HG03460 (cell line): ENCODE measurements around the gene PNPLA8.
"Not testable (repeated sequence)": the region's sequence is repeated elsewhere in the genome, so short reads cannot be mapped to it uniquely, and the experiment has no call there.

Experiments
- ATAC-seq: cut with Tn5 transposase; IDR thresholded peaks from one replicate; pipeline ENCODE4 v1.9.1; 2021; ENCODE audit not compliant: unreplicated experiment

Gene PNPLA8, protein sequence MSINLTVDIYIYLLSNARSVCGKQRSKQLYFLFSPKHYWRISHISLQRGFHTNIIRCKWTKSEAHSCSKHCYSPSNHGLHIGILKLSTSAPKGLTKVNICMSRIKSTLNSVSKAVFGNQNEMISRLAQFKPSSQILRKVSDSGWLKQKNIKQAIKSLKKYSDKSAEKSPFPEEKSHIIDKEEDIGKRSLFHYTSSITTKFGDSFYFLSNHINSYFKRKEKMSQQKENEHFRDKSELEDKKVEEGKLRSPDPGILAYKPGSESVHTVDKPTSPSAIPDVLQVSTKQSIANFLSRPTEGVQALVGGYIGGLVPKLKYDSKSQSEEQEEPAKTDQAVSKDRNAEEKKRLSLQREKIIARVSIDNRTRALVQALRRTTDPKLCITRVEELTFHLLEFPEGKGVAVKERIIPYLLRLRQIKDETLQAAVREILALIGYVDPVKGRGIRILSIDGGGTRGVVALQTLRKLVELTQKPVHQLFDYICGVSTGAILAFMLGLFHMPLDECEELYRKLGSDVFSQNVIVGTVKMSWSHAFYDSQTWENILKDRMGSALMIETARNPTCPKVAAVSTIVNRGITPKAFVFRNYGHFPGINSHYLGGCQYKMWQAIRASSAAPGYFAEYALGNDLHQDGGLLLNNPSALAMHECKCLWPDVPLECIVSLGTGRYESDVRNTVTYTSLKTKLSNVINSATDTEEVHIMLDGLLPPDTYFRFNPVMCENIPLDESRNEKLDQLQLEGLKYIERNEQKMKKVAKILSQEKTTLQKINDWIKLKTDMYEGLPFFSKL

GRCh38 chr7:108525985-108526767 lies at the start of gene PNPLA8:
PNPLA8 (minus strand) TSS chr7:108526135; CDS start chr7:108515491, 10,644 bp downstream.
- ATAC-seq: peak; percentile 92

DNA sequence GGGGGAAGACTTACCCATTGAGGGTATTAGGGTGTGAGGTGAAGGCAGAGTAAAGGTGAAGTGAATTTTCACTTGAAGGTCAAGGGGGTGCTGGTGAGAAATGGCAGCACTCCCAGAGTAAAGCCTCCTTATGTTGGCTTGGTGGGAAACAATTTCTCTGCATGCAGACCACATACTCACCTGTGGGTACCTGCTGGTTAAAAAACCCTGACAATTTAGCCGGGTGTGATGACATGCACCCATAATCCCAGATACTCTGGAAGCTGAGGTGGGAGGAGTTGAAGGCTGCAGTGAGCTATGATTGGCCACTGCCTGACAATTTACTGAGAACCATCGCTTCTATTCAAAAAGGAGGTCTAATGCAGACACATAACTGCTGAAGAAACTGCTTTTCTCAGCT lies 49.2 kb upstream of the PNPLA8 start:
- ATAC-seq: no peak

DNA sequence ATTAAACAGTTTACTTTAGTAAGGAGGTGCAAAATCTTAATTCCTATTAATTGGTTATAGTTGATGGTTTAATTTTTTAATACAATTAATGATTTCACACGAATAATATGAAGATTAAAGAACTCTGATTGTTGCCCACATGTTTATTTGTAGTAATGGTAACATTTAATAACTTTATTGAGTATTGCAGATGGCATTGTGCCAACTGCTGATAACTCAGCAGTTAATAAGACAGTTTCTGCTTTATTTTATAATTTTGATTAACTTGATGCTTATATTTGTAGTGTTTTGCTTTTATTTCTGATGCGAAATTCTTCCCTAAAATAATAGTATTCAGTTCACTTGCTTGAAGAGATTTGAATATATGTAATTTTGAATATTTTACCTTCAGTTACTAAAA lies 46.5 kb upstream of the PNPLA8 start:
- no peak for ATAC-seq

DNA sequence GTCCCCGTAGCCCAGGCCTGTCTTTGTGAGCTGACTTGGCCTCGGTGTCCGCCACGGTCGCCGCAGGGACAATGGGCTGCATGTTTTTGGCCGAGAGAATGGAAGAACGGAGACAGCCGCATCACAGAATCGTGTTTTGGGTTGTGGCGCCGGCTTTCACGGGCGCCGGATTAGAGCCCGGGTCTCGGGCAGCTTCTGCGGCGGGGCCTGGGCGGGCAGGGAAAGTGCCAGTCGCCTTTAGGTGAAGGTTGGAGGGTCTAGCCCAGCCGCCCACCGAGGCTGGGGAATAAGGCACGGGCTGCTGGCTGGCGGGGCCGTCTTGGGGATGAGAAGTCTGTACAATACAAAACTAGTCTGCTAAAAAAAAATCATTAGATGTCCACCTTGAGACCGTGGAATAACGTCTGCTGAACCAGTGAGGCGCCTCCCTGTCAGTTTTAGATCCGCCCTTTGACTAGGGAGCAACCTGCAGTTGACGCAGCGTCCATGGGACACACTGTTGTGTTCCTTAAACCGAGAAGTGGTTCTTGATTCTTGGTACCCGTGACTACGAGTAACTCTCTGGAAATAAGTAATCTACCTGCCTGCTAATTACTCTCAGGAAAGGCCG lies 44.3 kb upstream of the PNPLA8 start:
- peak; percentile 27 for ATAC-seq

- ATAC-seq: peak; percentile 90
Measured at GRCh38 chr7:108569381-108570145, 43.6 kb upstream of the PNPLA8 start, which contains the start of the genes DNAJB9 and THAP5. DNAJB9 (plus strand) TSS chr7:108569874; CDS start chr7:108571727, 1,853 bp downstream. THAP5 (minus strand) TSS chr7:108569706; CDS start chr7:108569569, 137 bp downstream.

DNA sequence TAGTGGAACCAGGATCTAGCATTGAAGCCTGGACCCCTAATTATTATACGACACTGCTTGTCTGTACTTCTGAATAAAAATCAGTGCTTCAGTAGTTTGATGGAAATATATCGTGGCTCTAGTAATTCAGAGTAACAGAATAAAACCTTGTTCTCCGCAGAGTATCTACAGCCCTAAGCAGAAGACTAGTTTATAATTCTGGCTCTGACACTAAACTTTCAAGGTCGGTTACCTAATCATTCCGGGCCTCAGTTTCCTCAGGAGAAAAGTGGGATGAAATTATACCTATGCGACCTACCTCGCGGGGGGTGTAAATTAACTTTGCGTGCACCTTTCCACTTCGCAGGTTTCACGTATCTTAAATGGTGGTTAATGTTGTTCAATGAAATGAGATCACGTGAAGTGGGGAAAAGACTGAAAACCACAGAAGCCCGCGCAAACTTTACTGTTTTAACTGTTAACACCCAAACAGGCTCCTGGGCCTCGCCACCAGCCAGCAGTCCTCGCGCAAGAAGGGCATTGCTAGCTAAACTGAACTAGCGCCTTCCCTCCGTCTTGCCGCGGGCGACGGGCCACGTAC lies 43.0 kb upstream of the PNPLA8 start:
- ATAC-seq: no peak

- no peak for ATAC-seq
Measured at GRCh38 chr7:108565987-108566386, 40.1 kb upstream of the PNPLA8 start.

GRCh38 chr7:108561047-108561619 lies 35.2 kb upstream of the PNPLA8 start:
- no peak for ATAC-seq

DNA sequence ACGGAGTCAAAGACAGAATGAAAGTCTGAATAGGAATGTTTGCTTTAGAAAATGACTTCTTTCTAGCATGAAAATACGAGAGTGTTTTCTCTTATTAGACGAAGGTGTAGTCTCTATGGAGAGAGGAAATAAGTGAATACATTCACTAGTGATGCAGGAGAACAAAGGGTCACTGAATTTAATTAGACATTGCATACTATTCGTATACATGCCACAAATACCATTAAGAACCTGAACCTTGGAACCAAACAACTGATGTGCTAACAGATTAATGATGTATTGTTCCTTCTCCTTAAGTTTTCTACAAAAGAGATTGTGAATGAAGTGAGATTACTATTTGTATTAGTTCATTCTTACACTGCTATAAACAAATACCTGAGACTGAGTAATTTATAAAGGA lies 33.3 kb upstream of the PNPLA8 start:
- no peak for ATAC-seq

- ATAC-seq: no peak
Measured at GRCh38 chr7:108557617-108558016, 31.7 kb upstream of the PNPLA8 start.

GRCh38 chr7:108557191-108557590 lies 31.3 kb upstream of the PNPLA8 start:
- no peak for ATAC-seq

- not testable (repeated sequence) for ATAC-seq
Measured at GRCh38 chr7:108556665-108557064, 30.7 kb upstream of the PNPLA8 start.

DNA sequence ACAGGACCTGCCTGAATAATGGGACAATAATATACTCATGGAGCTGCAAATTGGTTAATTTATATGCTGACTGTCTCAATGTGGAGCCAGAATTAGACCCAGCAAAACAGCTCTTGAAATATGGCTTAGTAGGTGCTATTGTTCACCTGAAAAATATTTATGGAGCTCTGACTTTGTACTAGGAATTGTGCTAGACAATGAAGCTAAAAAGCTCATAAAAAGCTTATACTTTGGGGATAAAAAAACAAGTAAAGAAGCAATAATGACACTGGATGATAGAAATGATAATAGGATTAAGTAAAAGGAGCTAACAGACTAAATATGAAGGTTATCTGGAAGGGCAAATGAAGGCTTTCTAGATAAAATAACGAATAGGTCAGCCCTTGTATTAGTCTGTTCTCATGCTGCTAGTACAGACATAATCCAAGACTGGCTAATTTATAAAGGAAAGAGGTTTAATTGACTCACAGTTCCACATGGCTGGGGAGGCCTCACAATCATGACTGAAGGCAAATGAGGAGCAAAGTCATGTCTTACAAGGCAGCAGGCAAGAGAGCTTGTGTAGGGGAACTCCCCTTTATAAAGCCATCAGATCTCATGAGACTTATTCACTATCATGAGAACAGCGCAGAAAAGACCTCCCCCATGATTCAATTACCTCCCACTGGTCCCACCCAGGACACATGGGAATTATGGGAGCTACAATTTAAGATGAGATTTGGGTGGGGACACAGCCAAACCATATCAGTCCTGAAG lies 22.4 kb upstream of the PNPLA8 start:
- not testable (repeated sequence) for ATAC-seq

DNA sequence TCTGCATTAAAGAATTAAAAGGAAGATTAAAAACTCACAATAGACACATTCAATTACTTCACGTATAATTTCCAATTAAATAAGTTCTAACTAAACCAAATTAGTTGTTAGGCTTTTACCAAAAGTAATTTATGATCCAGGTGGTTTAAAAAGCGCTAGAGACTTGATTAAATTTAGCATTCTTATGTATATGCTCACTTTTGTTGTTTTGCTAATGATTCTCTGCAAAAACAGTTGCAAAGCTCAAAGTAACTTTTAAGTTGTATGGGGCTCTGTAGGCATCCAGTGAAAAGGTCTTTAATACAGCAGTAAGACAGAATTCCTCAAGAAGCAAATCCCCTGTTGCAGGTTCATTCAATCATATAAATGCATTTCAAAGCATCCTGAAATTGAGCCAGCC lies 15.5 kb upstream of the PNPLA8 start:
- ATAC-seq: no peak

DNA sequence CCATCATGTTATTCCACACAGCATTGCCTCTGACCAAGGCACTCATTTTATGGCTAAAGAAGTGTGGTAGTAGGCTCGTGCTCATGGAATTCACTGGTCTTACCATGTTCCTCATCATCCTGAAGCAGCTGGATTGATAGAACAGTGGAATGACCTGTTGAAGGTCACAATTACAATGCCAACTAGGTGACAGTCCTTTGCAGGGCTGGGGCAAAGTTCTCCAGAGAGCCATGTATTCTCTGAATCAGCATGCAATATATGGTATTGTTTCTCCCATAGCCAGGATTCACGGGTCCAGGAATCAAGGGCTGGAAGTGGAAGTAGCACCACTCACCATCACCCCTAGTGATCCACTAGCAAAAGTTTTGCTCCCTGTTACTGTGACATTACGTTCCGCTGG lies 12.8 kb upstream of the PNPLA8 start:
- not testable (repeated sequence) for ATAC-seq

- not testable (repeated sequence) for ATAC-seq
Measured at GRCh38 chr7:108538236-108538635, 12.3 kb upstream of the PNPLA8 start.

- no peak for ATAC-seq
Measured at GRCh38 chr7:108537229-108537628, 11.3 kb upstream of the PNPLA8 start.

DNA sequence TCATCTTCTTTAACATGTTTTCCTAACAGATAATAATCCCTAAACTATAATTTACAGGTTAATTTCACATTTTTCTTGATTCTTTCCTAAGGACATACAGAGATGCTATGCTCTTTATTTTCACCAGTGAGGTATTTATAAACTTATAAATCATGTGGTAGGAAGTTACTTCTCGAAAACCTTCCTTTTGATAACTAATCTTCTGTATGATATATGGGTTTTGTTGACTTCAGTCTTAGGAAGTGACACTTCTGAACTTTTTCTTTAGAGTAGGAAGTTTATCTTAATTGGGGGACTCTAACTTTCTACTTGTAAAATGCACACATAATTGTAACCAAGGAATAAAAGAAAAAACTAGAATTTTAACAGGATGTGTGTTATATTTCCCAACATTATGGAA lies 9.8 kb upstream of the PNPLA8 start:
- no peak for ATAC-seq

- ATAC-seq: no peak
Measured at GRCh38 chr7:108535257-108535656, 9.3 kb upstream of the PNPLA8 start.
